GM18499 (cell line): Measurements from ENCODE around the gene ATP8B4.

ENCODE experiments used
- ATAC-seq: cut with Tn5 transposase; IDR thresholded peaks from one replicate; pipeline ENCODE4 v1.9.1; 2021; ENCODE audit warnings: moderate number of reproducible peaks; ENCODE audit not compliant: insufficient read depth, unreplicated experiment

Gene ATP8B4

GRCh38 chr15:50067254-50067653 is 51.8 kb downstream of the ATP8B4 start:
- ATAC-seq, result no peak

GRCh38 chr15:50066666-50067065 is 52.4 kb downstream of the ATP8B4 start:
- ATAC-seq, result no peak

GRCh38 chr15:50066202-50066601 is 52.8 kb downstream of the ATP8B4 start:
- ATAC-seq, result no peak

GRCh38 chr15:50065279-50065678 is 53.8 kb downstream of the ATP8B4 start:
- no peak for ATAC-seq

- ATAC-seq, result no peak
Measured at GRCh38 chr15:50064673-50065072, 54.4 kb downstream of the ATP8B4 start.

GRCh38 chr15:50063226-50063625 is 55.8 kb downstream of the ATP8B4 start:
- ATAC-seq, result no peak

- ATAC-seq, result no peak
Measured at GRCh38 chr15:50061503-50061902, 57.5 kb downstream of the ATP8B4 start.

- no peak for ATAC-seq
Measured at GRCh38 chr15:50059883-50060282, 59.1 kb downstream of the ATP8B4 start.

GRCh38 chr15:50059203-50059772 is 59.7 kb downstream of the ATP8B4 start:
- no peak for ATAC-seq

GRCh38 chr15:50057905-50058639 is 61.0 kb downstream of the ATP8B4 start:
- ATAC-seq, result no peak

- ATAC-seq, result no peak
Measured at GRCh38 chr15:50057196-50057595, 61.8 kb downstream of the ATP8B4 start.

GRCh38 chr15:50055750-50056157 is 63.3 kb downstream of the ATP8B4 start:
- no peak for ATAC-seq

- ATAC-seq, result no peak
Measured at GRCh38 chr15:50055332-50055731, 63.7 kb downstream of the ATP8B4 start.

GRCh38 chr15:50053055-50053856 is 65.8 kb downstream of the ATP8B4 start:
- no peak for ATAC-seq

- ATAC-seq, result no peak
Measured at GRCh38 chr15:50051811-50052419, 67.1 kb downstream of the ATP8B4 start.

- no peak for ATAC-seq
Measured at GRCh38 chr15:50050986-50051743, 67.9 kb downstream of the ATP8B4 start.

- ATAC-seq, result no peak
Measured at GRCh38 chr15:50049871-50050270, 69.2 kb downstream of the ATP8B4 start.

GRCh38 chr15:50046867-50047266 is 72.2 kb downstream of the ATP8B4 start:
- ATAC-seq, result no peak

- no peak for ATAC-seq
Measured at GRCh38 chr15:50046159-50046558, 72.9 kb downstream of the ATP8B4 start.

- ATAC-seq, result no peak
Measured at GRCh38 chr15:50044904-50045303, 74.1 kb downstream of the ATP8B4 start.
